SU-DHL-6 (cell line): ENCODE data around the gene MZB1.
A peak's percentile ranks its signal among the peaks of the same experiment; 100 is the strongest.
"Not testable (repeated sequence)": the region's sequence is repeated elsewhere in the genome, so short reads cannot be mapped to it uniquely, and the experiment has no call there.

Experiments
- H2AFZ ChIP-seq: fragments of 200-600 bp; sonication (generic); 2 replicates; pipeline ENCODE4 v1.6.1; 2014; ENCODE audit warnings: low read depth, mild to moderate bottlenecking, moderate library complexity, mixed read lengths, antibody characterized with exemption, low read length; ENCODE audit not compliant: severe bottlenecking
- H3F3A ChIP-seq: fragments of 200-600 bp; shearing (Covaris generic); 2 replicates; pipeline ENCODE4 v1.6.0; 2016; ENCODE audit warnings: antibody characterized with exemption, mild to moderate bottlenecking; ENCODE audit not compliant: insufficient read depth
- H3K27ac ChIP-seq: fragments of 200-600 bp; sonication (generic); 2 replicates; pipeline ENCODE4 v1.5.1; 2016; ENCODE audit warnings: low read depth, mild to moderate bottlenecking, low read length, moderate library complexity, mixed read lengths
- H3K27me3 ChIP-seq: fragments of 200-600 bp; sonication (generic), shearing (Covaris generic); 2 replicates; pipeline ENCODE4 v1.6.0; 2014; ENCODE audit warnings: mild to moderate bottlenecking, low read length
- H3K36me3 ChIP-seq: fragments of 200-600 bp; sonication (generic); 2 replicates; pipeline ENCODE4 v1.6.1; 2014; ENCODE audit warnings: mild to moderate bottlenecking, low read length, mixed read lengths
- H3K4me2 ChIP-seq: fragments of 300-600, 200-600 bp; shearing (Covaris generic), sonication (generic); 2 replicates; pipeline ENCODE4 v1.6.0; 2014; ENCODE audit warnings: low read length, low read depth, mild to moderate bottlenecking; ENCODE audit not compliant: poor library complexity, severe bottlenecking
- H3K4me3 ChIP-seq: fragments of 200-600 bp; sonication (generic); 2 replicates; pipeline ENCODE4 v1.5.1; 2014; ENCODE audit warnings: antibody characterized with exemption, low read length, mild to moderate bottlenecking, mixed read lengths; ENCODE audit not compliant: insufficient read depth, poor library complexity, severe bottlenecking
- H3K79me2 ChIP-seq: fragments of 200-600 bp; sonication (generic); 2 replicates; pipeline ENCODE4 v1.6.1; 2014; ENCODE audit warnings: mild to moderate bottlenecking, low read length, moderate library complexity; ENCODE audit not compliant: insufficient read depth
- H3K9ac ChIP-seq: fragments of 200-600 bp; sonication (generic); 2 replicates; pipeline ENCODE4 v1.7.0; 2014; ENCODE audit warnings: mild to moderate bottlenecking, low read length
- H3K9me2 ChIP-seq: fragments of 200-600 bp; sonication (generic); replicated peaks from 2 replicates; pipeline ENCODE4 v1.6.1; 2014; ENCODE audit warnings: low read length; ENCODE audit not compliant: insufficient read depth
- H3K9me3 ChIP-seq: fragments of 200-600 bp; sonication (generic); 2 replicates; pipeline ENCODE4 v1.6.1; 2014; ENCODE audit warnings: low read length, mixed read lengths; ENCODE audit not compliant: insufficient read depth
- H4K20me1 ChIP-seq: fragments of 200-600 bp; sonication (generic); 2 replicates; pipeline ENCODE4 v1.6.1; 2014; ENCODE audit warnings: low read depth, mild to moderate bottlenecking, antibody characterized with exemption, low read length, moderate library complexity, mixed read lengths
- CTCF ChIP-seq: fragments of 200-600 bp; sonication (generic); IDR thresholded peaks from one replicate; pipeline ENCODE4 v1.5.1; 2017; ENCODE audit warnings: antibody characterized with exemption, mild to moderate bottlenecking, low read length, moderate library complexity; ENCODE audit not compliant: insufficient read depth, poor library complexity, severe bottlenecking
- EZH2phosphoT487 ChIP-seq: fragments of 200-600 bp; sonication (generic), shearing (Covaris generic); conservative IDR thresholded peaks from 2 replicates; pipeline ENCODE4 v1.6.1; 2018; ENCODE audit warnings: mild to moderate bottlenecking, antibody characterized with exemption, low read length, moderate library complexity, mixed read lengths

Gene MZB1

GRCh38 chr5:139388198-139388821 lies 1.4 kb downstream of the MZB1 start:
- no peaks in the 10 kb centered on the region for H3K36me3 ChIP-seq
- H3K27me3 ChIP-seq = no peaks in the 10 kb centered on the region
- peak overlapping the region; percentile 77 for H3K9ac ChIP-seq
- no peaks in the 10 kb centered on the region for H3K9me2 ChIP-seq
- H3F3A ChIP-seq = peaks cover 57% of the 10 kb centered on the region
- H3K4me2 ChIP-seq = peak overlapping the region; percentile 88
- peak overlapping the region; percentile 93 for H3K27ac ChIP-seq
- no peaks in the 10 kb centered on the region for H4K20me1 ChIP-seq
- no peak overlapping the region for H2AFZ ChIP-seq
- H3K9me3 ChIP-seq = no peaks in the 10 kb centered on the region
- TF ChIP-seq EZH2phosphoT487 (no peak), CTCF (no peak)
- H3K79me2 ChIP-seq = peaks cover 20% of the 10 kb centered on the region
- H3K4me3 ChIP-seq = peak overlapping the region; percentile 60

- Histone ChIP-seq H3K27ac (peak overlapping the region; percentile 93), H3K79me2 (peaks cover 15% of the 10 kb centered on the region)
Observed at GRCh38 chr5:139387611-139388197, 2.0 kb downstream of the MZB1 start.

GRCh38 chr5:139386956-139387355 lies 2.8 kb downstream of the MZB1 start:
- H3K4me3 ChIP-seq, H3K4me2 ChIP-seq, H3K27me3 ChIP-seq, H3K36me3 ChIP-seq, H2AFZ ChIP-seq, H4K20me1 ChIP-seq, H3K9ac ChIP-seq, H3K9me3 ChIP-seq, H3K9me2 ChIP-seq: not testable (repeated sequence)
- Histone ChIP-seq H3K27ac (peak overlapping the region; percentile 93; the same call in 1 of the 2 replicates), H3K79me2 (peaks cover 15% of the 10 kb centered on the region), H3F3A (peaks cover 54% of the 10 kb centered on the region)

More at GRCh38 chr5:139387611-139388197, 2.0 kb downstream of the MZB1 start:
- no peaks in the 10 kb centered on the region for H3K27me3 ChIP-seq
- peak overlapping the region; percentile 77 for H3K9ac ChIP-seq
- no peaks in the 10 kb centered on the region for H3K9me2 ChIP-seq
- peaks cover 54% of the 10 kb centered on the region for H3F3A ChIP-seq
- H4K20me1 ChIP-seq = no peaks in the 10 kb centered on the region
- H2AFZ ChIP-seq = no peak overlapping the region
- H3K9me3 ChIP-seq = no peaks in the 10 kb centered on the region
- peak overlapping the region; percentile 60 for H3K4me3 ChIP-seq
- TF ChIP-seq CTCF (no peak), EZH2phosphoT487 (no peak)
- no peaks in the 10 kb centered on the region for H3K36me3 ChIP-seq
- H3K4me2 ChIP-seq = peak overlapping the region; percentile 88

GRCh38 chr5:139386050-139386438 lies 3.7 kb downstream of the MZB1 start:
- no peak overlapping the region for H3K4me3 ChIP-seq
- peaks cover 12% of the 10 kb centered on the region for H3K79me2 ChIP-seq
- no peaks in the 10 kb centered on the region for H3K9me2 ChIP-seq
- H3F3A ChIP-seq = peaks cover 54% of the 10 kb centered on the region
- H3K27ac ChIP-seq = peak overlapping the region; percentile 50
- H3K9ac ChIP-seq = no peak overlapping the region
- H4K20me1 ChIP-seq = no peaks in the 10 kb centered on the region
- no peaks in the 10 kb centered on the region for H3K27me3 ChIP-seq
- H2AFZ ChIP-seq = no peak overlapping the region
- no peaks in the 10 kb centered on the region for H3K9me3 ChIP-seq
- no peak overlapping the region for H3K4me2 ChIP-seq
- H3K36me3 ChIP-seq = no peaks in the 10 kb centered on the region
- no peak for TF ChIP-seq EZH2phosphoT487
- no peak for TF ChIP-seq CTCF
